Mucosa of descending colon (tissue), 3 donors: ENCODE measurements around the gene TBXA2R. TPM values are rescaled to one million over a fixed set of nuclear protein-coding genes. Genes with fewer than 3 reads are reported as not detected.

Source experiments
- ATAC-seq: fragments of 200-7000 bp; cut with Tn5 transposase; one replicate; pipeline ENCODE4 v1.9.1; 2020; ENCODE audit warnings: mild to moderate bottlenecking, moderate library complexity
- DNase-seq, 3 donors: peaks; one replicate each; pipeline ENCODE4 v3.0.0-alpha.2; 2020
- H3K36me3 ChIP-seq: fragments of 200-600 bp; one replicate; pipeline ENCODE4 v1.8.0; 2021; ENCODE audit warnings: low read depth, mild to moderate bottlenecking
- H3K4me1 ChIP-seq: fragments of 200-600 bp; one replicate; pipeline ENCODE4 v1.8.0; 2021; ENCODE audit warnings: low read depth, mild to moderate bottlenecking
- H3K4me3 ChIP-seq: fragments of 200-600 bp; one replicate; pipeline ENCODE4 v1.8.0; 2021; ENCODE audit warnings: mild to moderate bottlenecking
- H3K9me3 ChIP-seq: fragments of 200-600 bp; one replicate; pipeline ENCODE4 v1.8.0; 2021; ENCODE audit warnings: mild to moderate bottlenecking
- intact Hi-C, 2 donors: fragments of 100-400 bp; cut with DNase I in 1 of 2; cut with micrococcal nuclease in 1 of 2; formaldehyde crosslinking; loops; one replicate each; pipeline versions ENCODE4 v1.11.0 to v1.11.1; 2022; cut with DNase I, micrococcal nuclease
- total RNA-seq, 3 donors: library from RNA; stranded (reverse); fragmentation: NEBNext Ultra II Directional in 2 of 3; extraction: Animal tissue kit (Norgen Biotek cat#: 25700) in 2 of 3; gene quantifications; one replicate each; pipeline versions ENCODE4 v1.2.1 to v1.2.4, GENCODE V29; 2021 to 2023
- TF ChIP-seq, protein P1 (sequence below): fragments of 200-600 bp; IDR thresholded peaks from one replicate; pipeline ENCODE4 v1.8.0; 2022; ENCODE audit warnings: antibody characterized with exemption, mild to moderate bottlenecking
- donor health status: DM: no; HTN: no; CAD: no; lungs with moderate emphysema.
- donor health status: DM: no; HTN: no; CAD: no.
- donor health status: DM: no; HTN: yes; CAD: no.

Gene TBXA2R
- total RNA-seq, 3 donors from 2014 or later = 0.72 to 2.3 (median 1.1) TPM

GRCh38 chr19:3625996-3626472 lies 19.4 kb upstream of the TBXA2R start:
- no peaks in the 10 kb centered on the region for H3K36me3 ChIP-seq
- no peaks in the 10 kb centered on the region for H3K9me3 ChIP-seq
- DNase-seq (no peak), ATAC-seq (peak; percentile 6)
- peaks cover 18% of the 10 kb centered on the region for H3K4me1 ChIP-seq
- TF ChIP-seq, protein P1, sequence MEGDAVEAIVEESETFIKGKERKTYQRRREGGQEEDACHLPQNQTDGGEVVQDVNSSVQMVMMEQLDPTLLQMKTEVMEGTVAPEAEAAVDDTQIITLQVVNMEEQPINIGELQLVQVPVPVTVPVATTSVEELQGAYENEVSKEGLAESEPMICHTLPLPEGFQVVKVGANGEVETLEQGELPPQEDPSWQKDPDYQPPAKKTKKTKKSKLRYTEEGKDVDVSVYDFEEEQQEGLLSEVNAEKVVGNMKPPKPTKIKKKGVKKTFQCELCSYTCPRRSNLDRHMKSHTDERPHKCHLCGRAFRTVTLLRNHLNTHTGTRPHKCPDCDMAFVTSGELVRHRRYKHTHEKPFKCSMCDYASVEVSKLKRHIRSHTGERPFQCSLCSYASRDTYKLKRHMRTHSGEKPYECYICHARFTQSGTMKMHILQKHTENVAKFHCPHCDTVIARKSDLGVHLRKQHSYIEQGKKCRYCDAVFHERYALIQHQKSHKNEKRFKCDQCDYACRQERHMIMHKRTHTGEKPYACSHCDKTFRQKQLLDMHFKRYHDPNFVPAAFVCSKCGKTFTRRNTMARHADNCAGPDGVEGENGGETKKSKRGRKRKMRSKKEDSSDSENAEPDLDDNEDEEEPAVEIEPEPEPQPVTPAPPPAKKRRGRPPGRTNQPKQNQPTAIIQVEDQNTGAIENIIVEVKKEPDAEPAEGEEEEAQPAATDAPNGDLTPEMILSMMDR = no peak
- intact Hi-C loops = no loop called here
- H3K4me3 ChIP-seq = peak overlapping the region; percentile 96

DNA sequence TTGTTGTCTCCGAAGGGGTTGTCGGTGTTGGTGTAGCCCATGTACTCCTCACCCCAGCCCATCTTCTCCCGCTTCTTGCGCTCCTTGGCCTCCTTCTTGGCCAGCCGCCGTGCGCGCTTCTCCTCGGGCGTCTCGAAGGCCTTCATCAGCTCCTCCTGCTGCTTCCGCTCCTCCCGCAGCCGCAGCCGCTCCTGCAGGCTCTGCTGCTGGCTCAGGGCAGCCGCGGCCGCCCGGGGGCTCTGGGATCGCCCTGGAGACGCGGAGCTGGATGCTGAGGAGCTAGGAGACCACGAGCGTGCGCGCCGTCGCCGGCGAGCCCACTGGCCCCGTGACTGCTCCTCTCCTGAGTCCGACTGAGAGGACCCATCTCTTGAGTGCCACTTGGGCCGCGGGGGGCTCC lies 17.0 kb upstream of the TBXA2R start:
- Histone ChIP-seq H3K4me1 (peaks cover 18% of the 10 kb centered on the region), H3K9me3 (no peaks in the 10 kb centered on the region), H3K4me3 (no peak overlapping the region), H3K36me3 (no peaks in the 10 kb centered on the region)
- TF ChIP-seq, protein P1 = no peak
- intact Hi-C loops = no loop called here
- ATAC-seq (no peak), DNase-seq (no peak)

- TF ChIP-seq, protein P1 = no peak
- no peak overlapping the region for H3K4me3 ChIP-seq
- no peak for DNase-seq
- no peaks in the 10 kb centered on the region for H3K36me3 ChIP-seq
- peaks cover 14% of the 10 kb centered on the region for H3K4me1 ChIP-seq
- ATAC-seq = no peak
- intact Hi-C loops = no loop called here
- no peaks in the 10 kb centered on the region for H3K9me3 ChIP-seq
These were observed 15.5 kb upstream of the TBXA2R start for GRCh38 chr19:3622224-3622623.

DNA sequence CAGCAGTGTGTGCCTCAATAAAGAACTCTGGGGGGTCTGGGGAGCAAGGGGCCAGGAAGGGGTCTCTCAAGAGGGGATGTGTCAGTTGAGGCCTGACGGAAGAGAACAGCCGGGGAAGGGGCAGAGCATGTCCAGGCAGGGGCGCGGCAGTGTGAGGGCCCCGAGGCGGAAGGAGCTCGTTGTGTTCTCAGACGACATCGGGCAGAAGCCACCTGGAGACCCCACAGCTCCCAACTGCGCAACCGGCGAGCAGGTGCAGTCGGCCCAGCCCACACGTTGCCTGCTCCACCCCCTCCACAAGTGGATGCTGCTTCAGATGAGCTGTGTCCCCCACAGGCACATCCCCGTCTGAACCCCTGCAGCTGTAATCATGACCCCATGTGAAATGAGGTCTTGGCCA lies 15.0 kb upstream of the TBXA2R start:
- DNase-seq (no peak), ATAC-seq (no peak)
- Histone ChIP-seq H3K9me3 (no peaks in the 10 kb centered on the region), H3K36me3 (no peaks in the 10 kb centered on the region), H3K4me1 (peaks cover 10% of the 10 kb centered on the region), H3K4me3 (no peak overlapping the region)
- TF ChIP-seq, protein P1 = no peak
- intact Hi-C loops = no loop called here

DNA sequence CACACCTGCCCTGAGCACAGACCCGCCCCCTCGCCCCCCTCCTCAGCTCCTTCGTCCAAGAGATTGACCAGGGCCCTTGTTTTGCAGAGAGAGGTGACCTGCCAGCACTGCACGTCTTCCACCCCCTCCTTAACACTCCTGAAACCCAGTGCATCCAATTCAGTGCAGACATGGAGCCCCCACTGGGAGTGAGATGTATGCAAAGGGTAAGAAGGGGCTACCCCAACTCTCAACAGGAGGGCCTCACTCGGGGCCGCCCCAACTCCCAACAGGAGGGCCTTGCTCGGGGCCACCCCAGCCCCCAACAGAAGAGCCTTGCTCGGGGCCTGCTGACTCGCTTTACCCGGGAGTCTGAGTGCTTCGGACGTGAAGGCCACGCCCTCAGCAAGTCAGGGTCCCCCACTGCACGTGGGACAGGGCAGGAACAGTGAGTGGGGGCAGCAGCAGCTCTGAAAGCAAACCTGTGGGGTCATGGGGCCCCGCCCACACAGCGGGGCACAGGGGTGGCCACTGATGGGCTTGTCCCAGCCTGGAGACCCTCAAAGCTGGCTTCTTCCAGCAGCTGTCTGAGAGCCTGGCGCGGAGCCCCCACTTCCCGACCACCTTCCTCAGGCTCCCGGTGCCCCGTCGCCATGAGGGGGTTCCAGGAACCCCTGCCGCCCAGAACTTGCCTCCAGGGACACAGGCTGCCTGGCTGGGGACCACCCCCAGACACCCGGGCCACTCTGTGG lies 14.3 kb upstream of the TBXA2R start:
- Histone ChIP-seq H3K36me3 (no peaks in the 10 kb centered on the region), H3K4me3 (no peak overlapping the region), H3K9me3 (no peaks in the 10 kb centered on the region), H3K4me1 (peaks cover 10% of the 10 kb centered on the region)
- intact Hi-C loops = no loop called here
- peak in 1 of 3 donors; percentile 45 for DNase-seq
- TF ChIP-seq, protein P1 = no peak
- no peak for ATAC-seq
